HEK293 (cell line): Measurements from ENCODE around the gene FAAP100.
A peak's percentile ranks its signal among the peaks of the same experiment; 100 is the strongest.

Source experiments
- CTCF ChIA-PET: fragments of 350-600 bp; formaldehyde crosslinking; extraction: SDS; loops from one replicate; lab custom pipeline; 2021; ENCODE audit warnings: antibody characterized with exemption; lab: Yijun Ruan, JAX
- POLR2A ChIA-PET: fragments of 300-600 bp; formaldehyde crosslinking; extraction: SDS; loops from one replicate; lab custom pipeline; 2020; ENCODE audit warnings: antibody characterized with exemption, inconsistent platforms; lab: Yijun Ruan, JAX
- H3K27ac ChIP-seq: fragments of 200-500 bp; sonication (Bioruptor generic); 2 replicates; pipeline ENCODE4 v1.5.1; 2014; ENCODE audit warnings: low read depth, low read length, control low read depth, inconsistent platforms; ENCODE audit errors: extremely low read depth
- H3K36me3 ChIP-seq, 2 experiments: fragments of 200-500 bp in 1 of 2; sonication (Bioruptor generic) in 1 of 2; 1 replicate in 1 of 2; 2 replicates in 1 of 2; pipeline ENCODE4 v1.5.1; 2014 to 2017; ENCODE audit warnings: inconsistent platforms in 2 of 2, low read length in 2 of 2; ENCODE audit not compliant: control insufficient read depth in 2 of 2, insufficient read depth in 1 of 2
- H3K4me1 ChIP-seq: fragments of 200-500 bp; sonication (Bioruptor generic); 2 replicates; pipeline ENCODE4 v1.5.1; 2014; ENCODE audit warnings: mild to moderate bottlenecking, low read length, inconsistent platforms; ENCODE audit not compliant: control insufficient read depth, insufficient read depth
- H3K4me3 ChIP-seq: 2 replicates; pipeline ENCODE4 v1.5.1; 2011; ENCODE audit warnings: low read depth, mild to moderate bottlenecking, control low read depth, low read length, moderate library complexity
- H3K9me3 ChIP-seq: fragments of 200-500 bp; sonication (Bioruptor generic); 2 replicates; pipeline ENCODE4 v1.5.1; 2014; ENCODE audit warnings: low read depth, low read length, inconsistent platforms; ENCODE audit not compliant: control insufficient read depth, insufficient read depth
- GLIS1 ChIP-seq: fragments of 450-650 bp; formaldehyde crosslinking; IDR thresholded peaks from 2 replicates; pipeline ENCODE4 v1.5.1; 2016; ENCODE audit warnings: missing biosample characterization, missing genetic modification characterization
- GLIS2 ChIP-seq: fragments of 450-650 bp; formaldehyde crosslinking; IDR thresholded peaks from 2 replicates; pipeline ENCODE4 v1.5.1; 2016; ENCODE audit warnings: missing biosample characterization, missing genetic modification characterization
- SP7 ChIP-seq: fragments of 450-650 bp; formaldehyde crosslinking; IDR thresholded peaks from 2 replicates; pipeline ENCODE4 v1.5.1; 2016; ENCODE audit warnings: missing biosample characterization, missing genetic modification characterization
- ZBTB17 ChIP-seq: fragments of 450-650 bp; formaldehyde crosslinking; IDR thresholded peaks from 2 replicates; pipeline ENCODE4 v1.5.1; 2016; ENCODE audit warnings: missing biosample characterization, missing genetic modification characterization
- ZBTB48 ChIP-seq: fragments of 450-650 bp; formaldehyde crosslinking; IDR thresholded peaks from 2 replicates; pipeline ENCODE4 v1.5.1; 2016; ENCODE audit warnings: missing biosample characterization, missing genetic modification characterization
- ZIC2 ChIP-seq: fragments of 450-650 bp; formaldehyde crosslinking; IDR thresholded peaks from 2 replicates; pipeline ENCODE4 v1.5.1; 2016; ENCODE audit warnings: missing biosample characterization, missing genetic modification characterization
- ZNF169 ChIP-seq: fragments of 450-650 bp; formaldehyde crosslinking; IDR thresholded peaks from 2 replicates; pipeline ENCODE4 v1.5.1; 2016; ENCODE audit warnings: missing biosample characterization, missing genetic modification characterization
- ZNF175 ChIP-seq: fragments of 450-650 bp; formaldehyde crosslinking; IDR thresholded peaks from 2 replicates; pipeline ENCODE4 v1.5.1; 2016; ENCODE audit warnings: missing biosample characterization, missing genetic modification characterization
- ZNF184 ChIP-seq: fragments of 450-650 bp; IDR thresholded peaks from 2 replicates; pipeline ENCODE4 v1.5.1; 2018; ENCODE audit warnings: missing biosample characterization, mild to moderate bottlenecking, missing genetic modification characterization
- ZNF423 ChIP-seq: fragments of 450-650 bp; formaldehyde crosslinking; IDR thresholded peaks from 2 replicates; pipeline ENCODE4 v1.5.1; 2016; ENCODE audit warnings: missing biosample characterization, missing genetic modification characterization
- ZNF600 ChIP-seq: fragments of 450-650 bp; formaldehyde crosslinking; IDR thresholded peaks from 2 replicates; pipeline ENCODE4 v1.5.1; 2016; ENCODE audit warnings: missing biosample characterization, missing genetic modification characterization
- ZNF629 ChIP-seq: fragments of 450-650 bp; formaldehyde crosslinking; IDR thresholded peaks from 2 replicates; pipeline ENCODE4 v1.5.1; 2017; ENCODE audit warnings: missing biosample characterization, missing genetic modification characterization
- ZNF777 ChIP-seq: fragments of 450-650 bp; formaldehyde crosslinking; IDR thresholded peaks from 2 replicates; pipeline ENCODE4 v1.5.1; 2017; ENCODE audit warnings: missing biosample characterization, missing genetic modification characterization, borderline replicate concordance
- ZSCAN16 ChIP-seq: fragments of 450-650 bp; formaldehyde crosslinking; IDR thresholded peaks from 2 replicates; pipeline ENCODE4 v1.5.1; 2016; ENCODE audit warnings: missing biosample characterization, missing genetic modification characterization
- TF ChIP-seq, protein P1 (sequence below): fragments of 450-650 bp; formaldehyde crosslinking; IDR thresholded peaks from 2 replicates; pipeline ENCODE4 v1.5.1; 2016; ENCODE audit warnings: missing biosample characterization, missing genetic modification characterization
- TF ChIP-seq, protein P2 (sequence below): fragments of 450-650 bp; formaldehyde crosslinking; IDR thresholded peaks from 2 replicates; pipeline ENCODE4 v1.5.1; 2016; ENCODE audit warnings: missing biosample characterization, missing genetic modification characterization
- TF ChIP-seq, protein P3 (sequence below): fragments of 450-650 bp; formaldehyde crosslinking; IDR thresholded peaks from 2 replicates; pipeline ENCODE4 v1.5.1; 2016; ENCODE audit warnings: missing biosample characterization, missing genetic modification characterization

FAAP100 gene

DNA sequence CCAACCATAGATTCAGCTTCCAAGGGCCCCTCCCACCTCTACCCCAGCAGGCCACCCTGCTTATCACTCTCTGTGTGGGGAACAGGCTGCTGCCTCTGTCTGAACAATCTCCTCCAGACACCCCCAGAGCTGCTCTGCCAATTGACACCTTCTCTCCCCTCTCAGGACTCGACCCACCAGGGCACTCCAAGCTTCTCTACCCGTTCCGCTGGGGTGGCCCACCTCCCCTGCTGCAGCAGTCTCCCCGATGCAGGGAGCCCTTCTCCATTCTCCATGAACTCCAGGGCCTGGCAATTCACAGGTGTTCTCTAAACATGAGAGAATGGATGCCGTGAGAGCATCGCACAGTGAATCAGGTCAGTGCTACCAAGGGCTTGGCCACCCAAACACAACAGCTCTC is 28.3 kb upstream of the FAAP100 start:
- Histone ChIP-seq H3K9me3 (no peaks in the 10 kb centered on the region), H3K4me1 (peaks cover 26% of the 10 kb centered on the region), H3K27ac (no peak overlapping the region), H3K36me3 (peaks cover 27 to 97% of the 10 kb centered on the region in 2 experiments), H3K4me3 (no peak overlapping the region)
- ChIA-PET CTCF (interaction anchor here (0.6 to 2.2 kb wide), 4 partner anchors 12 to 30 kb away, joined by 3 to 18 read pairs (median 5); no protein-coding TSS in a partner anchor), POLR2A (interaction anchor here (0.6 to 2.2 kb wide), 6 partner anchors 9 to 380 kb away, joined by 3 to 7 read pairs (median 4); no protein-coding TSS in a partner anchor)
- TF ChIP-seq ZNF175 (tag by site-specific recombination) (no peak), ZNF169 (no peak), ZSCAN16 (peak; percentile 84)

DNA sequence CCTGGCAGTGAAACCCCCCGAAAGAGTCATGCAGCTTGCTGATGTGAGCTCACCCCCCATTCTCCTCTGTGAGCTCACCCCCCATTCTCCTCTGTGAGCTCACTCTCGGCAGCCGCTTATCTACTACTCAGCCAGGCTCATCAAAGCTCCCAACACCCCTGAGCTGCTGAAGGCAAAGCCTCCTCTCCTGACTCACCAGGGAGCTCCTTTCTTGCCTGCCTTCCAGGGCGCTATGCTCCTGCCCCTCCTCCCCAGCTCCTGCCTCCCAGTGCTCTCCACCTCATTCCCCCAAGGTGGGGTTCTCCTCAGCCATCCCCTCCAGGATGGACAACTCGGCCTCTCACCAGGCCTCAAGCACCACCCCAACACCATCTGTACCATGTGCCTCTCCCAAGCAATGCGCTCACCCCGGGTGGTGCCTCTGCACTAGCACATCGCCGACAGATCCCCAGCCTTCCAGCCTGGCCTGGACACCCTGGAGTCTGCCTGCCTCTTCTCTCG is 27.7 kb upstream of the FAAP100 start:
- peaks cover 21 to 95% of the 10 kb centered on the region in 2 experiments for H3K36me3 ChIP-seq
- peaks cover 24% of the 10 kb centered on the region for H3K4me1 ChIP-seq
- no peak for TF ChIP-seq ZNF777 (tag by site-specific recombination)
- peak; percentile 96 for TF ChIP-seq ZNF600 (tag by site-specific recombination)
- 0 out of 2 replicates have a peak, but pooled peaks have one; percentile 50 for TF ChIP-seq ZBTB17 (tag by site-specific recombination)
- TF ChIP-seq GLIS1, result 0 out of 2 replicates have a peak, but pooled peaks have one; percentile 33
- peak; percentile 35; the same call in 1 of the 2 replicates for TF ChIP-seq GLIS2 (tag by site-specific recombination)
- TF ChIP-seq ZNF423 (tag by site-specific recombination), result 0 out of 2 replicates have a peak, but pooled peaks have one; percentile 28
- TF ChIP-seq, protein P1, sequence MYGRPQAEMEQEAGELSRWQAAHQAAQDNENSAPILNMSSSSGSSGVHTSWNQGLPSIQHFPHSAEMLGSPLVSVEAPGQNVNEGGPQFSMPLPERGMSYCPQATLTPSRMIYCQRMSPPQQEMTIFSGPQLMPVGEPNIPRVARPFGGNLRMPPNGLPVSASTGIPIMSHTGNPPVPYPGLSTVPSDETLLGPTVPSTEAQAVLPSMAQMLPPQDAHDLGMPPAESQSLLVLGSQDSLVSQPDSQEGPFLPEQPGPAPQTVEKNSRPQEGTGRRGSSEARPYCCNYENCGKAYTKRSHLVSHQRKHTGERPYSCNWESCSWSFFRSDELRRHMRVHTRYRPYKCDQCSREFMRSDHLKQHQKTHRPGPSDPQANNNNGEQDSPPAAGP (tag by site-specific recombination), result no peak
- 0 out of 2 replicates have a peak, but pooled peaks have one; percentile 20 for TF ChIP-seq ZBTB48 (tag by site-specific recombination)
- TF ChIP-seq ZIC2, result peak; percentile 82
- no peak for TF ChIP-seq ZNF184 (tag by site-specific recombination)
- 0 out of 2 replicates have a peak, but pooled peaks have one; percentile 9 for TF ChIP-seq SP7 (tag by site-specific recombination)
- TF ChIP-seq ZNF629 (tag by site-specific recombination), result peak; percentile 25; the same call in 1 of the 2 replicates
- TF ChIP-seq, protein P2, sequence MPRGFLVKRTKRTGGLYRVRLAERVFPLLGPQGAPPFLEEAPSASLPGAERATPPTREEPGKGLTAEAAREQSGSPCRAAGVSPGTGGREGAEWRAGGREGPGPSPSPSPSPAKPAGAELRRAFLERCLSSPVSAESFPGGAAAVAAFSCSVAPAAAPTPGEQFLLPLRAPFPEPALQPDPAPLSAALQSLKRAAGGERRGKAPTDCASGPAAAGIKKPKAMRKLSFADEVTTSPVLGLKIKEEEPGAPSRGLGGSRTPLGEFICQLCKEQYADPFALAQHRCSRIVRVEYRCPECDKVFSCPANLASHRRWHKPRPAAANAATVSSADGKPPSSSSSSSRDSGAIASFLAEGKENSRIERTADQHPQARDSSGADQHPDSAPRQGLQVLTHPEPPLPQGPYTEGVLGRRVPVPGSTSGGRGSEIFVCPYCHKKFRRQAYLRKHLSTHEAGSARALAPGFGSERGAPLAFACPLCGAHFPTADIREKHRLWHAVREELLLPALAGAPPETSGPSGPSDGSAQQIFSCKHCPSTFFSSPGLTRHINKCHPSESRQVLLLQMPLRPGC (tag by site-specific recombination), result no peak
- TF ChIP-seq, protein P3, sequence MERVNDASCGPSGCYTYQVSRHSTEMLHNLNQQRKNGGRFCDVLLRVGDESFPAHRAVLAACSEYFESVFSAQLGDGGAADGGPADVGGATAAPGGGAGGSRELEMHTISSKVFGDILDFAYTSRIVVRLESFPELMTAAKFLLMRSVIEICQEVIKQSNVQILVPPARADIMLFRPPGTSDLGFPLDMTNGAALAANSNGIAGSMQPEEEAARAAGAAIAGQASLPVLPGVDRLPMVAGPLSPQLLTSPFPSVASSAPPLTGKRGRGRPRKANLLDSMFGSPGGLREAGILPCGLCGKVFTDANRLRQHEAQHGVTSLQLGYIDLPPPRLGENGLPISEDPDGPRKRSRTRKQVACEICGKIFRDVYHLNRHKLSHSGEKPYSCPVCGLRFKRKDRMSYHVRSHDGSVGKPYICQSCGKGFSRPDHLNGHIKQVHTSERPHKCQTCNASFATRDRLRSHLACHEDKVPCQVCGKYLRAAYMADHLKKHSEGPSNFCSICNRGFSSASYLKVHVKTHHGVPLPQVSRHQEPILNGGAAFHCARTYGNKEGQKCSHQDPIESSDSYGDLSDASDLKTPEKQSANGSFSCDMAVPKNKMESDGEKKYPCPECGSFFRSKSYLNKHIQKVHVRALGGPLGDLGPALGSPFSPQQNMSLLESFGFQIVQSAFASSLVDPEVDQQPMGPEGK (tag by site-specific recombination), result 0 out of 2 replicates have a peak, but pooled peaks have one; percentile 34
- ChIA-PET CTCF (interaction anchor here (0.6 to 2.2 kb wide), 6 partner anchors 11 to 62 kb away, joined by 3 to 18 read pairs (median 5); no protein-coding TSS in a partner anchor), POLR2A (interaction anchor here (0.6 to 2.2 kb wide), 4 partner anchors 13 to 379 kb away, joined by 3 to 7 read pairs (median 5); no protein-coding TSS in a partner anchor)
- no peak overlapping the region for H3K4me3 ChIP-seq
- H3K9me3 ChIP-seq, result no peaks in the 10 kb centered on the region
- H3K27ac ChIP-seq, result no peak overlapping the region
